ENCODE data around the gene SLC50A1. TPM values are rescaled to one million over a fixed set of nuclear protein-coding genes. Genes with fewer than 3 reads are reported as not detected.

SLC50A1 gene
- total RNA-seq, 2 donors from 2014 or later, result 25.1 to 29.8 TPM

GRCh38 chr1:155181371-155182051 is 45.9 kb downstream of the SLC50A1 start:
- Mint-ChIP-seq H3K4me1 (peaks cover 12% of the 10 kb centered on the region), H3K9me3 (no peaks in the 10 kb centered on the region), H3K4me3 (no peak overlapping the region), H3K27ac (no peak overlapping the region), H3K36me3 (ENCODE audit: low read depth) (peaks cover 7% of the 10 kb centered on the region), H3K27me3 (ENCODE audit: insufficient read depth) (peaks cover 10% of the 10 kb centered on the region)
- Histone ChIP-seq H3K36me3 (ENCODE audit: control insufficient read depth, insufficient read depth, low read length) (peaks cover 17% of the 10 kb centered on the region), H3K9ac (ENCODE audit: extremely low read depth, low read length, poor library complexity, severe bottlenecking) (no peak overlapping the region), H3K4me3 (ENCODE audit: low read length) (no peak overlapping the region), H3K27me3 (ENCODE audit: control insufficient read depth, insufficient read depth, low read length, poor library complexity, severe bottlenecking) (no peaks in the 10 kb centered on the region), H3K9me3 (ENCODE audit: control insufficient read depth, low read length) (no peaks in the 10 kb centered on the region), H3K27ac (ENCODE audit: low read depth, low read length) (no peak overlapping the region), H3K4me1 (ENCODE audit: control insufficient read depth, insufficient read depth, low read length) (peaks cover 15% of the 10 kb centered on the region)
- TF ChIP-seq CTCF (conservative IDR thresholded peaks at IDR 0.05), result no peak
- DNase-seq, result no peak
- WGBS, 2 experiments (ENCODE audit: insufficient coverage in 1 of 2, insufficient read length in 1 of 2), result 93 to 97% methylated on average over 12 to 18 of the region's 18 CpGs

GRCh38 chr1:155182052-155182550 is 46.4 kb downstream of the SLC50A1 start:
- 98 to 99% methylated on average over 5 to 7 of the region's 7 CpGs for WGBS, 2 experiments (ENCODE audit: insufficient coverage in 1 of 2, insufficient read length in 1 of 2)
- no peak for TF ChIP-seq CTCF (conservative IDR thresholded peaks at IDR 0.05)
- H3K27me3 Mint-ChIP-seq (ENCODE audit: insufficient read depth), result peaks cover 10% of the 10 kb centered on the region
- no peak overlapping the region for H3K4me3 ChIP-seq (ENCODE audit: low read length)
- no peaks in the 10 kb centered on the region for H3K27me3 ChIP-seq (ENCODE audit: control insufficient read depth, insufficient read depth, low read length, poor library complexity, severe bottlenecking)
- H3K4me3 Mint-ChIP-seq, result no peak overlapping the region
- no peak for DNase-seq
- no peak overlapping the region for H3K27ac Mint-ChIP-seq
- peaks cover 7% of the 10 kb centered on the region for H3K36me3 Mint-ChIP-seq (ENCODE audit: low read depth)
- no peaks in the 10 kb centered on the region for H3K9me3 Mint-ChIP-seq
- peaks cover 13% of the 10 kb centered on the region for H3K36me3 ChIP-seq (ENCODE audit: control insufficient read depth, insufficient read depth, low read length)
- no peak overlapping the region for H3K27ac ChIP-seq (ENCODE audit: low read depth, low read length)
- H3K4me1 ChIP-seq (ENCODE audit: control insufficient read depth, insufficient read depth, low read length), result peaks cover 18% of the 10 kb centered on the region
- H3K9ac ChIP-seq (ENCODE audit: extremely low read depth, low read length, poor library complexity, severe bottlenecking), result no peak overlapping the region
- H3K9me3 ChIP-seq (ENCODE audit: control insufficient read depth, low read length), result no peaks in the 10 kb centered on the region
- H3K4me1 Mint-ChIP-seq, result peaks cover 18% of the 10 kb centered on the region

DNA sequence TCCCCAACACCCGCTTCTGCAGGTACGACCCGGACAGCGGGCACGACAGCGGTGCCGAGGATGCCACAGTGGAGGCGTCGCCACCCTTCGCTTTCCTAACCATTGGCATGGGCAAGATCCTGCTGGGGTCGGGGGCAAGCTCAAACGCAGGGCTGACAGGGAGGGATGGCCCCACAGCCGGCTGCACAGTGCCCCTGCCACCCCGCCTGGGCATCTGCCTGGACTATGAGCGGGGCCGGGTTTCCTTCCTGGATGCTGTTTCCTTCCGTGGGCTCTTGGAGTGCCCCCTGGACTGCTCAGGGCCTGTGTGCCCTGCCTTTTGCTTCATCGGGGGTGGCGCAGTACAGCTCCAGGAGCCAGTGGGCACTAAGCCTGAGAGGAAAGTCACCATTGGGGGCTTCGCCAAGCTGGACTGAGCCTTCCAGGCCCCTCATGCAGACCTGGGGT is 48.1 kb downstream of the SLC50A1 start:
- H3K9ac ChIP-seq (ENCODE audit: extremely low read depth, low read length, poor library complexity, severe bottlenecking), result no peak overlapping the region
- DNase-seq, result no peak
- no peaks in the 10 kb centered on the region for H3K9me3 ChIP-seq (ENCODE audit: control insufficient read depth, low read length)
- Mint-ChIP-seq H3K27ac (no peak overlapping the region), H3K9me3 (no peaks in the 10 kb centered on the region), H3K36me3 (ENCODE audit: low read depth) (peaks cover 7% of the 10 kb centered on the region), H3K4me3 (no peak overlapping the region), H3K4me1 (peaks cover 20% of the 10 kb centered on the region), H3K27me3 (ENCODE audit: insufficient read depth) (peaks cover 10% of the 10 kb centered on the region)
- H3K27me3 ChIP-seq (ENCODE audit: control insufficient read depth, insufficient read depth, low read length, poor library complexity, severe bottlenecking), result no peaks in the 10 kb centered on the region
- H3K27ac ChIP-seq (ENCODE audit: low read depth, low read length), result no peak overlapping the region
- no peak for TF ChIP-seq CTCF (conservative IDR thresholded peaks at IDR 0.05)
- no peak overlapping the region for H3K4me3 ChIP-seq (ENCODE audit: low read length)
- H3K36me3 ChIP-seq (ENCODE audit: control insufficient read depth, insufficient read depth, low read length), result peaks cover 4% of the 10 kb centered on the region
- WGBS, 2 experiments (ENCODE audit: insufficient coverage in 1 of 2, insufficient read length in 1 of 2), result 95 to 96% methylated on average over 13 to 20 of the region's 20 CpGs
- peaks cover 18% of the 10 kb centered on the region for H3K4me1 ChIP-seq (ENCODE audit: control insufficient read depth, insufficient read depth, low read length)
